CD14-positive monocyte (primary cell): Measurements from ENCODE around the gene SLC38A3. TPM values are rescaled to one million over a fixed set of nuclear protein-coding genes. Genes with fewer than 3 reads are reported as not detected.

Experiments used
- DNase-seq, 3 donors: peaks; one replicate each; pipeline ENCODE4 v3.0.0-alpha.2; 2011 to 2022
- H2AFZ ChIP-seq: 2 replicates; pipeline ENCODE4 v1.6.0; 2012; ENCODE audit warnings: mild to moderate bottlenecking, low read depth, low read length, inconsistent platforms; ENCODE audit not compliant: insufficient read depth, poor library complexity, severe bottlenecking
- H3K27ac ChIP-seq, 2 donors: 1 replicate in 1 of 2; 2 replicates in 1 of 2; pipeline ENCODE4 v1.5.1; 2012 to 2013; ENCODE audit warnings: low read length in 2 of 2, control low read depth in 1 of 2, inconsistent platforms in 1 of 2, low read depth in 1 of 2, mild to moderate bottlenecking in 1 of 2
- H3K27me3 ChIP-seq, 2 donors: one replicate each; pipeline versions ENCODE4 v1.6.0 to v1.6.1; 2011 to 2013; ENCODE audit warnings: low read length in 2 of 2; ENCODE audit not compliant: control insufficient read depth in 2 of 2, insufficient read depth in 2 of 2
- H3K36me3 ChIP-seq, 2 donors: replicated peaks in 1 of 2; 1 replicate in 1 of 2; 2 replicates in 1 of 2; pipeline versions ENCODE4 v1.5.1 to v1.6.1; 2012 to 2013; ENCODE audit warnings: low read length in 2 of 2, control low read depth in 1 of 2, inconsistent platforms in 1 of 2, mild to moderate bottlenecking in 1 of 2; ENCODE audit not compliant: insufficient read depth in 2 of 2, control insufficient read depth in 1 of 2
- H3K4me1 ChIP-seq, 2 donors: 1 replicate in 1 of 2; 2 replicates in 1 of 2; pipeline versions ENCODE4 v1.5.1 to v1.6.1; 2012 to 2013; ENCODE audit warnings: low read length in 2 of 2, control low read depth in 1 of 2, inconsistent platforms in 1 of 2, mild to moderate bottlenecking in 1 of 2, moderate library complexity in 1 of 2; ENCODE audit not compliant: insufficient read depth in 2 of 2, control insufficient read depth in 1 of 2
- H3K4me2 ChIP-seq: replicated peaks from 2 replicates; pipeline ENCODE3; 2012; ENCODE audit warnings: low read length, moderate library complexity, mild to moderate bottlenecking; ENCODE audit not compliant: poor library complexity, severe bottlenecking; ENCODE audit errors: extremely low read depth
- H3K4me3 ChIP-seq, 3 experiments: fragments of 200-600 bp in 1 of 3; sonication (generic) in 1 of 3; replicated peaks in 1 of 3; 1 replicate in 2 of 3; 2 replicates in 1 of 3; pipeline ENCODE4 v1.5.1; 2011 to 2013; ENCODE audit warnings: low read length in 3 of 3, mild to moderate bottlenecking in 3 of 3, control low read depth in 2 of 3, low read depth in 2 of 3, inconsistent platforms in 1 of 3, moderate library complexity in 1 of 3
- H3K79me2 ChIP-seq: 2 replicates; pipeline ENCODE4 v1.6.0; 2012; ENCODE audit warnings: mild to moderate bottlenecking, control low read depth, inconsistent platforms, low read length, moderate library complexity; ENCODE audit not compliant: insufficient read depth
- H3K9ac ChIP-seq: 2 replicates; pipeline ENCODE4 v1.6.0; 2017; ENCODE audit warnings: low read length, mild to moderate bottlenecking; ENCODE audit not compliant: insufficient read depth, poor library complexity, severe bottlenecking
- H3K9me3 ChIP-seq, 2 donors: replicated peaks in 1 of 2; 1 replicate in 1 of 2; 2 replicates in 1 of 2; pipeline versions ENCODE4 v1.5.1 to v1.6.1; 2012 to 2013; ENCODE audit warnings: low read length in 2 of 2, control low read depth in 1 of 2; ENCODE audit not compliant: control insufficient read depth in 1 of 2, insufficient read depth in 1 of 2
- H4K20me1 ChIP-seq: 2 replicates; pipeline ENCODE4 v1.6.0; 2012; ENCODE audit warnings: mild to moderate bottlenecking, low read length, control low read depth, moderate library complexity; ENCODE audit not compliant: insufficient read depth
- H3K27ac Mint-ChIP-seq, 7 donors: one replicate each; pipeline ENCODE4 v1.8.0; 2020; ENCODE audit warnings: mild to moderate bottlenecking in 7 of 7, mixed read lengths in 7 of 7, moderate library complexity in 6 of 7, inconsistent platforms in 2 of 7
- H3K27me3 Mint-ChIP-seq, 3 donors: one replicate each; pipeline ENCODE4 v1.8.0; 2021 to 2022; ENCODE audit warnings: low read depth in 3 of 3, mild to moderate bottlenecking in 3 of 3, mixed read lengths in 3 of 3, moderate library complexity in 3 of 3, inconsistent platforms in 1 of 3
- H3K36me3 Mint-ChIP-seq, 2 donors: one replicate each; pipeline ENCODE4 v1.8.0; 2020; ENCODE audit warnings: mixed read lengths in 2 of 2, inconsistent platforms in 1 of 2, mild to moderate bottlenecking in 1 of 2
- H3K4me1 Mint-ChIP-seq: one replicate; pipeline ENCODE4 v1.8.0; 2020; ENCODE audit warnings: mild to moderate bottlenecking, mixed read lengths
- H3K4me3 Mint-ChIP-seq, 2 donors: one replicate each; pipeline ENCODE4 v1.8.0; 2020; ENCODE audit warnings: mild to moderate bottlenecking in 2 of 2, mixed read lengths in 2 of 2, moderate library complexity in 1 of 2
- H3K9me3 Mint-ChIP-seq, 7 donors: one replicate each; pipeline ENCODE4 v1.8.0; 2020 to 2022; ENCODE audit warnings: mixed read lengths in 7 of 7, mild to moderate bottlenecking in 6 of 7, moderate library complexity in 6 of 7, inconsistent platforms in 2 of 7
- WGBS: methylation state at CpG from one replicate; pipeline ENCODE4 v1.1.5; 2013; ENCODE audit warnings: missing lambda C conversion rate; ENCODE audit not compliant: insufficient coverage; 5-methylcytosine and 5-hydroxymethylcytosine counted together
- intact Hi-C, 2 donors: fragments of 100-400 bp; cut with micrococcal nuclease; formaldehyde crosslinking; loops; one replicate each; pipeline versions ENCODE4 v1.15.0 to v1.15.1; 2023
- polyA minus RNA-seq: library from RNA; depleted of rRNA, polyadenylated mRNA; stranded (reverse); fragments of >200 nt; gene quantifications from 2 replicates; pipeline ENCODE4 v1.2.3, GENCODE V29; 2012
- polyA plus RNA-seq, 3 donors: library from polyadenylated mRNA; depleted of rRNA in 1 of 3; unstranded in 2 of 3; stranded (reverse) in 1 of 3; fragments of 300-500 nt in 2 of 3; fragments of >200 nt in 1 of 3; fragmentation: Illumina TruSeq in 2 of 3; gene quantifications; 1 replicate in 2 of 3; 2 replicates in 1 of 3; pipeline ENCODE4 v1.2.3, GENCODE V29; 2012 to 2021
- total RNA-seq, 12 experiments: library from RNA in 1 of 12; stranded (reverse) in 1 of 12; fragments of 120-200 nt in 1 of 12; gene quantifications; one replicate each; pipeline ENCODE4 v1.2.4 and lab custom pipeline; 2013 to 2026; ENCODE audit warnings: mixed read lengths in 6 of 12, inconsistent platforms in 1 of 12
- TF ChIP-seq, protein P1 (sequence below): fragments of 200-600 bp; IDR thresholded peaks from one replicate; pipeline ENCODE4 v1.8.0; 2022; ENCODE audit warnings: antibody characterized with exemption, mild to moderate bottlenecking

The SLC38A3 gene
- not detected for total RNA-seq (2013)
- not detected for polyA plus RNA-seq
- not detected in 2 replicates for polyA minus RNA-seq
- 0 to 0.92 (median 0.07) reads per million in 11 experiments for total RNA-seq (lab: John Stamatoyannopoulos, UW)

DNA sequence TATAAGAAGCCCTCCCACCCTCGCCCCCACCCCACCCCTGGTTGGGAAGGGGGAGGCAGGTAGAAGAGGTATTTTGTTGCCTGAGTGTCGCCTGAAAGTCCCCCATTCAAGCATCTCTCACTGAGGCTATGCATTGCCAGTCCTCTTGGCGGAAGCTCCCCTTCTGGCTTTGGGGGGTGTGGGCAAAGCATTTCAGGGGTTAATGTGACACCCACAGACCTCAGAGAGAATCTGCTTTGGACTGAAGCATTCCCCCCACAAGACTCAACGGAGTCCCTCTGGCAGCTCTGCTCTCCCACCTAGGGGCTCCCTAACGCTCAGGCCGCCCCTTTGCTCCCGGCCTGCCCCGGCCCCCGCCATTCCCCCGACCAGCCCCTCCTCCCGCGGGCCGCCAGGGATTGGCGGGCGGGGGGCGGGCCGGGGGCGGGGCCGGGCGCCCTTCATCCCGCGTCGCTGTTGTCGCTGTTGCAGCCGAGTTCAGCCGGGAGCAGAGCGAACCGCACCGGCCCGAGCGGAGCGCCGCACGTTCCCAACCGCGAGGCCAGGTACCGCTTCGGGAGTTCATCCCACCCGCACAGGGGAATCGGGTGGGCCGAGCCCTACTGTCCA lies at the start of gene SLC38A3:
TSS of gene SLC38A3 (plus strand) at position 468 of the 609 bp plus-strand sequence. CDS start 8,929 bp downstream, outside the sequence.
- H3K27ac Mint-ChIP-seq, result no peak within 1 kb of the TSS

DNA sequence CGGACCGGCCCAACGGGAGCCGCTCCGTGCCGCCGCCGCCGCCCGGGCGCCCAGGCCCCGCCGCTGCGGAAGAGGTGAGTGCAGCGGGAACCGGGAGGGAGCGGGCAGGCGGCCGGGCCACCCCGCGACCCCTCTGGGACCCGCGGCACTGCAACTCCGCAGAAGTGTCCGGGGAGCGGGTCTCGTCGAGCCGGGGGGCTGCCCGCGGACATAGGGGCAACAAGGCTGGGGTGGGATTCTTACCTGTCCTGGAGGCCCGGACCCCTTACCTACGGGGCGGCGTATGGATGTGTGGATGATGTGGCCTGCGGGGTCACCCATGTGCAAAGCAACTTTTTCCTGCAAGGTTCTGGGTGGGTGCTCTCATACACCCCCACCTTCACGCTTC lies 49.6 kb upstream of the SLC38A3 start:
- peaks cover 44 to 56% (median 55%) of the 10 kb centered on the region in 3 donors for H3K27me3 Mint-ChIP-seq
- Histone ChIP-seq H3K4me1 (peaks cover 10 to 19% of the 10 kb centered on the region in 2 donors), H3K4me3 (peak overlapping the region in 1 of 3 experiments; percentile 45), H2AFZ (no peak overlapping the region), H3K9me3 (peaks cover 0 to 16% of the 10 kb centered on the region in 2 donors), H3K27ac (no peak overlapping the region), H3K9ac (peak overlapping the region; percentile 30), H3K79me2 (no peaks in the 10 kb centered on the region), H3K27me3 (peaks cover 19 to 49% of the 10 kb centered on the region in 2 donors), H3K4me2 (peak overlapping the region; percentile 81), H4K20me1 (peaks cover 8% of the 10 kb centered on the region), H3K36me3 (no peaks in the 10 kb centered on the region)
- peak overlapping the region in 2 of 7 donors; percentile 63 to 65 for H3K27ac Mint-ChIP-seq
- no peak for DNase-seq
- peaks cover 25% of the 10 kb centered on the region for H3K4me1 Mint-ChIP-seq
- TF ChIP-seq, protein P1, sequence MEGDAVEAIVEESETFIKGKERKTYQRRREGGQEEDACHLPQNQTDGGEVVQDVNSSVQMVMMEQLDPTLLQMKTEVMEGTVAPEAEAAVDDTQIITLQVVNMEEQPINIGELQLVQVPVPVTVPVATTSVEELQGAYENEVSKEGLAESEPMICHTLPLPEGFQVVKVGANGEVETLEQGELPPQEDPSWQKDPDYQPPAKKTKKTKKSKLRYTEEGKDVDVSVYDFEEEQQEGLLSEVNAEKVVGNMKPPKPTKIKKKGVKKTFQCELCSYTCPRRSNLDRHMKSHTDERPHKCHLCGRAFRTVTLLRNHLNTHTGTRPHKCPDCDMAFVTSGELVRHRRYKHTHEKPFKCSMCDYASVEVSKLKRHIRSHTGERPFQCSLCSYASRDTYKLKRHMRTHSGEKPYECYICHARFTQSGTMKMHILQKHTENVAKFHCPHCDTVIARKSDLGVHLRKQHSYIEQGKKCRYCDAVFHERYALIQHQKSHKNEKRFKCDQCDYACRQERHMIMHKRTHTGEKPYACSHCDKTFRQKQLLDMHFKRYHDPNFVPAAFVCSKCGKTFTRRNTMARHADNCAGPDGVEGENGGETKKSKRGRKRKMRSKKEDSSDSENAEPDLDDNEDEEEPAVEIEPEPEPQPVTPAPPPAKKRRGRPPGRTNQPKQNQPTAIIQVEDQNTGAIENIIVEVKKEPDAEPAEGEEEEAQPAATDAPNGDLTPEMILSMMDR, result no peak
- H3K4me3 Mint-ChIP-seq, result peak overlapping the region; percentile 80 to 89
- H3K9me3 Mint-ChIP-seq, result peaks cover 0 to 16% (median 6%) of the 10 kb centered on the region in 7 donors
- intact Hi-C loops, result no loop called here
- 3% methylated on average over 22 of the region's 37 CpGs for WGBS
- peaks cover 4 to 10% of the 10 kb centered on the region in 2 donors for H3K36me3 Mint-ChIP-seq

More for the DNA sequence above, at the start of gene SLC38A3:
- Histone ChIP-seq H2AFZ (no peak within 1 kb of the TSS), H3K79me2 (no peaks in the 10 kb centered on the region), H3K27ac (no peak within 1 kb of the TSS), H3K4me1 (peaks cover 4 to 10% of the 10 kb centered on the region in 2 donors), H3K36me3 (no peaks in the 10 kb centered on the region), H3K27me3 (peaks cover 23 to 51% of the 10 kb centered on the region in 2 donors), H4K20me1 (no peaks in the 10 kb centered on the region), H3K9ac (no peak within 1 kb of the TSS), H3K4me2 (peak within 1 kb of the TSS; percentile 15), H3K9me3 (peaks cover 0 to 25% of the 10 kb centered on the region in 2 donors), H3K4me3 (no peak within 1 kb of the TSS)
- WGBS, result 1% methylated on average over 33 of the region's 41 CpGs
- Mint-ChIP-seq H3K4me3 (peak within 1 kb of the TSS in 1 of 2 donors; percentile 57), H3K4me1 (no peaks in the 10 kb centered on the region), H3K36me3 (peaks cover 0 to 2% of the 10 kb centered on the region in 2 donors), H3K27me3 (peaks cover 45 to 70% (median 64%) of the 10 kb centered on the region in 3 donors), H3K9me3 (peaks cover 0 to 6% (median 0%) of the 10 kb centered on the region in 7 donors)
- intact Hi-C loops, result no loop called here
- DNase-seq, result no peak
- TF ChIP-seq, protein P1, result no peak
